Smooth muscle cell (in vitro differentiated cells): ENCODE results near the gene CEP135. TPM values are rescaled to one million over a fixed set of nuclear protein-coding genes. Genes with fewer than 3 reads are reported as not detected.

ENCODE experiments used
- DNase-seq: peaks from one replicate; lab custom pipeline; 2025; ENCODE audit not compliant: unreplicated experiment; lab: John Stamatoyannopoulos, UW
- H2AFZ ChIP-seq: fragments of 200-600 bp; sonication (generic); 2 replicates; pipeline ENCODE4 v1.6.0; 2016; ENCODE audit warnings: antibody characterized with exemption, low read depth, mild to moderate bottlenecking
- H3F3A ChIP-seq: fragments of 200-600 bp; sonication (generic); 2 replicates; pipeline ENCODE4 v1.6.0; 2017; ENCODE audit warnings: antibody characterized with exemption, low read depth
- H3K27ac ChIP-seq: fragments of 200-600 bp; sonication (generic); 2 replicates; pipeline ENCODE4 v1.5.1; 2016; ENCODE audit warnings: low read depth, mild to moderate bottlenecking
- H3K27me3 ChIP-seq: fragments of 200-600 bp; sonication (generic); 2 replicates; pipeline ENCODE4 v1.6.1; 2016; ENCODE audit warnings: low read depth, mild to moderate bottlenecking
- H3K36me3 ChIP-seq: fragments of 200-600 bp; sonication (generic); 2 replicates; pipeline ENCODE4 v1.5.1; 2016; ENCODE audit warnings: low read depth
- H3K4me1 ChIP-seq: fragments of 200-600 bp; sonication (generic); 2 replicates; pipeline ENCODE4 v1.5.1; 2016; ENCODE audit warnings: low read depth
- H3K4me2 ChIP-seq: fragments of 200-600 bp; sonication (generic); 2 replicates; pipeline ENCODE4 v1.6.0; 2016; ENCODE audit warnings: mild to moderate bottlenecking
- H3K4me3 ChIP-seq: fragments of 200-600 bp; sonication (generic); 2 replicates; pipeline ENCODE4 v1.5.1; 2016; ENCODE audit warnings: mild to moderate bottlenecking
- H3K79me2 ChIP-seq: fragments of 200-600 bp; sonication (generic); 2 replicates; pipeline ENCODE4 v1.6.0; 2016; ENCODE audit warnings: low read depth, mild to moderate bottlenecking
- H3K9ac ChIP-seq: fragments of 200-600 bp; sonication (generic); 2 replicates; pipeline ENCODE4 v1.6.0; 2016; ENCODE audit warnings: low read depth
- H3K9me3 ChIP-seq: fragments of 200-600 bp; sonication (generic); replicated peaks from 2 replicates; pipeline ENCODE4 v1.5.1; 2016; ENCODE audit warnings: low read depth
- H4K20me1 ChIP-seq: fragments of 200-600 bp; sonication (generic); 2 replicates; pipeline ENCODE4 v1.6.0; 2016; ENCODE audit warnings: low read depth
- WGBS: methylation state at CpG from one replicate; pipeline ENCODE4 v1.1.7; 2016; ENCODE audit warnings: low lambda C conversion rate; 5-methylcytosine and 5-hydroxymethylcytosine counted together
- polyA plus RNA-seq: library from polyadenylated mRNA; unstranded; fragments of >200 nt; fragmentation: Nextera tagmentation; extraction: Ambion mirVana; gene quantifications from 2 replicates; pipeline ENCODE4 v1.2.1, GENCODE V29; 2016
- total RNA-seq: library from RNA; depleted of rRNA; stranded (reverse); fragments of >200 nt; gene quantifications from 2 replicates; pipeline ENCODE4 v1.2.3, GENCODE V29; 2014
- TF ChIP-seq, protein P1 (sequence below): fragments of 200-600 bp; sonication (generic); IDR thresholded peaks from 2 replicates; pipeline ENCODE4 v1.5.1; 2017; ENCODE audit warnings: borderline replicate concordance, mild to moderate bottlenecking, antibody characterized with exemption; ENCODE audit not compliant: insufficient read depth, poor library complexity, severe bottlenecking

Gene CEP135
- total and polyA plus RNA-seq, 2 experiments from 2014 or later, result 4.5 to 28.9 TPM

- H3K4me1 ChIP-seq, result no peaks in the 10 kb centered on the region
- TF ChIP-seq, protein P1, sequence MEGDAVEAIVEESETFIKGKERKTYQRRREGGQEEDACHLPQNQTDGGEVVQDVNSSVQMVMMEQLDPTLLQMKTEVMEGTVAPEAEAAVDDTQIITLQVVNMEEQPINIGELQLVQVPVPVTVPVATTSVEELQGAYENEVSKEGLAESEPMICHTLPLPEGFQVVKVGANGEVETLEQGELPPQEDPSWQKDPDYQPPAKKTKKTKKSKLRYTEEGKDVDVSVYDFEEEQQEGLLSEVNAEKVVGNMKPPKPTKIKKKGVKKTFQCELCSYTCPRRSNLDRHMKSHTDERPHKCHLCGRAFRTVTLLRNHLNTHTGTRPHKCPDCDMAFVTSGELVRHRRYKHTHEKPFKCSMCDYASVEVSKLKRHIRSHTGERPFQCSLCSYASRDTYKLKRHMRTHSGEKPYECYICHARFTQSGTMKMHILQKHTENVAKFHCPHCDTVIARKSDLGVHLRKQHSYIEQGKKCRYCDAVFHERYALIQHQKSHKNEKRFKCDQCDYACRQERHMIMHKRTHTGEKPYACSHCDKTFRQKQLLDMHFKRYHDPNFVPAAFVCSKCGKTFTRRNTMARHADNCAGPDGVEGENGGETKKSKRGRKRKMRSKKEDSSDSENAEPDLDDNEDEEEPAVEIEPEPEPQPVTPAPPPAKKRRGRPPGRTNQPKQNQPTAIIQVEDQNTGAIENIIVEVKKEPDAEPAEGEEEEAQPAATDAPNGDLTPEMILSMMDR, result no peak
- no peaks in the 10 kb centered on the region for H3F3A ChIP-seq
- no peak overlapping the region for H3K4me2 ChIP-seq
- DNase-seq, result no peak
- no peak overlapping the region for H3K9ac ChIP-seq
- H3K36me3 ChIP-seq, result no peaks in the 10 kb centered on the region
- H3K9me3 ChIP-seq, result no peaks in the 10 kb centered on the region
- no peak overlapping the region for H3K27ac ChIP-seq
- WGBS, result 65% methylated on average over 2 of the region's 2 CpGs
- H3K79me2 ChIP-seq, result no peaks in the 10 kb centered on the region
- no peak overlapping the region for H3K4me3 ChIP-seq
- no peaks in the 10 kb centered on the region for H4K20me1 ChIP-seq
- no peak overlapping the region for H2AFZ ChIP-seq
- H3K27me3 ChIP-seq, result peaks cover 9% of the 10 kb centered on the region
Measured at GRCh38 chr4:56040842-56041241, 92.1 kb downstream of the CEP135 start.

- H4K20me1 ChIP-seq, result no peaks in the 10 kb centered on the region
- H3K79me2 ChIP-seq, result no peaks in the 10 kb centered on the region
- no peaks in the 10 kb centered on the region for H3K4me1 ChIP-seq
- 67% methylated on average over 1 of the region's 1 CpG for WGBS
- H3K9me3 ChIP-seq, result no peaks in the 10 kb centered on the region
- no peak for DNase-seq
- H3F3A ChIP-seq, result no peaks in the 10 kb centered on the region
- H3K36me3 ChIP-seq, result no peaks in the 10 kb centered on the region
- H3K9ac ChIP-seq, result no peak overlapping the region
- no peak overlapping the region for H3K27ac ChIP-seq
- no peak overlapping the region for H3K4me2 ChIP-seq
- peaks cover 9% of the 10 kb centered on the region for H3K27me3 ChIP-seq
- H2AFZ ChIP-seq, result no peak overlapping the region
- H3K4me3 ChIP-seq, result no peak overlapping the region
- TF ChIP-seq, protein P1, result no peak
Measured at GRCh38 chr4:56042225-56042624, 93.5 kb downstream of the CEP135 start.

- no peak overlapping the region for H3K27ac ChIP-seq
- H3K36me3 ChIP-seq, result no peaks in the 10 kb centered on the region
- H3K79me2 ChIP-seq, result peaks cover 25% of the 10 kb centered on the region
- TF ChIP-seq, protein P1, result no peak
- H3K4me3 ChIP-seq, result peak overlapping the region; percentile 89
- H4K20me1 ChIP-seq, result no peaks in the 10 kb centered on the region
- no peaks in the 10 kb centered on the region for H3F3A ChIP-seq
- H2AFZ ChIP-seq, result peak overlapping the region; percentile 99
- H3K9ac ChIP-seq, result no peak overlapping the region
- peak overlapping the region; percentile 94 for H3K4me2 ChIP-seq
- peaks cover 5% of the 10 kb centered on the region for H3K27me3 ChIP-seq
- H3K4me1 ChIP-seq, result peaks cover 8% of the 10 kb centered on the region
- no peaks in the 10 kb centered on the region for H3K9me3 ChIP-seq
- no peak for DNase-seq
- WGBS, result 23% methylated on average over 5 of the region's 5 CpGs
Measured at GRCh38 chr4:56048383-56048701, 99.6 kb downstream of the CEP135 start.

DNA sequence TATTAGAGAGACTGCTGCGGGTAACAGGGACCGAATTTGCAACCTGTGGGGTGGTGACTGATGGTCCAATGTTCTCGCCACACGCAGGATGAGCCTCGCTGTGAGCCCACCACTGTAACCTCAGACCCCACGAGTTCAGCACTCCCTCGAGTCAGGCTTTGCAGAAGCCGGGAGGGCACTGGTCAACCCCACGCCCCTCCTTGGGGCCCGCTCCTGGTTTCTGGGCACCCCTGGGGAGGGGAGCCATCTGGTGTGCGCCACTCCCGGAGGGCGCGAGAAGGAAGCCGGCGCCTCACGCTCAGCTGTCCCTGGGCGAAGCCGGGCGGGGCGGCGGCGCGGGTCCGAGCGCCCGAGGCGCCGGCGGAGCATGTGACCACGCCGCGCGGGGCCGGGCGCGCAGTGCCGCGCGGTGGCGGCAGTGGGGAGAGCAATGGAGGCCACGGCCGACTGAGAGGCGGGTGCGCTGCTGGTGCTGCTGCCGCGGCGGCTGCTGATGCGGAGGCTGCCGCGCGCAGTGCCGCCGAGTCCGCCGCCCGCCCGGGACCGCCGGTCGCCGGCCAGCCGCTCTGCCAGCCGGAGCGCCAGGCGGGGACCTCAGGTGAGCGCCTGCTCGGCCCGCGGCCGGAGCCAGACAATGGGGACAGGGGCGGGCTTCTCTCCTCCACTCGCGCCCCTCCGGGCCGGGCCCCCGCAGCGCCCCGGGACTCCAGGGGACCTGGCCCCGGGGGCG is 100.1 kb downstream of the CEP135 start:
- TF ChIP-seq, protein P1, result peak; percentile 13

More for the DNA sequence above, 100.1 kb downstream of the CEP135 start:
- Histone ChIP-seq H3K4me2 (peak overlapping the region; percentile 96), H3K4me3 (peak overlapping the region; percentile 89), H2AFZ (peak overlapping the region; percentile 99), H4K20me1 (no peaks in the 10 kb centered on the region), H3K27me3 (peaks cover 5% of the 10 kb centered on the region), H3K9me3 (no peaks in the 10 kb centered on the region), H3K36me3 (no peaks in the 10 kb centered on the region), H3K9ac (peak overlapping the region; percentile 63), H3K27ac (no peak overlapping the region), H3F3A (no peaks in the 10 kb centered on the region), H3K4me1 (peaks cover 8% of the 10 kb centered on the region), H3K79me2 (peaks cover 27% of the 10 kb centered on the region)
- DNase-seq, result peak; percentile 24
- WGBS, result under 1% methylated on average over 54 of the region's 81 CpGs
